SK-N-SH (cell line): ENCODE measurements around the gene PRR33. TPM values are rescaled to one million over a fixed set of nuclear protein-coding genes. Genes with fewer than 3 reads are reported as not detected.

ENCODE experiments used
- CTCF ChIA-PET: fragments of 300-600, 350-600 bp; formaldehyde crosslinking; extraction: SDS; loops from one replicate; lab custom pipeline; 2021; lab: Yijun Ruan, JAX
- POLR2A ChIA-PET: fragments of 350-600 bp; sonication (Branson Sonifier 250); formaldehyde crosslinking; extraction: SDS; loops from one replicate; lab custom pipeline; 2020; ENCODE audit warnings: antibody characterized with exemption, inconsistent platforms; lab: Yijun Ruan, JAX
- DNase-seq: peaks from one replicate; pipeline ENCODE4 v3.0.0; 2012
- H2AFZ ChIP-seq: fragments of 200-600 bp; sonication (generic); 2 replicates; pipeline ENCODE4 v1.8.1; 2016; ENCODE audit warnings: antibody characterized with exemption, mild to moderate bottlenecking, low read depth
- H3F3A ChIP-seq: fragments of 200-600 bp; sonication (generic); replicated peaks from 2 replicates; pipeline ENCODE3; 2016; ENCODE audit warnings: antibody characterized with exemption, mild to moderate bottlenecking; ENCODE audit not compliant: insufficient read depth
- H3K27ac ChIP-seq, 2 experiments: fragments of 200-500 bp in 1 of 2; fragments of 200-600 bp in 1 of 2; sonication (Bioruptor generic) in 1 of 2; sonication (generic), shearing (Covaris generic) in 1 of 2; 2 replicates each; pipeline versions ENCODE4 v1.5.1 to v1.6.1; 2014 to 2016; ENCODE audit warnings: low read depth in 2 of 2, inconsistent platforms in 1 of 2, low read length in 1 of 2, mild to moderate bottlenecking in 1 of 2, mixed read lengths in 1 of 2
- H3K27me3 ChIP-seq: fragments of 200-600 bp; sonication (generic), shearing (Covaris generic); 2 replicates; pipeline ENCODE4 v1.6.1; 2016; ENCODE audit warnings: mixed run types; ENCODE audit not compliant: insufficient read depth
- H3K36me3 ChIP-seq, 2 experiments: fragments of 200-500 bp in 1 of 2; fragments of 200-600 bp in 1 of 2; sonication (Bioruptor generic) in 1 of 2; sonication (generic) in 1 of 2; replicated peaks in 1 of 2; 2 replicates each; pipeline versions ENCODE3 to v1.5.1; 2014 to 2016; ENCODE audit warnings: low read length in 1 of 2, mild to moderate bottlenecking in 1 of 2; ENCODE audit not compliant: insufficient read depth in 2 of 2, control insufficient read depth in 1 of 2
- H3K4me1 ChIP-seq, 2 experiments: fragments of 200-500 bp in 1 of 2; fragments of 200-600 bp in 1 of 2; sonication (Bioruptor generic) in 1 of 2; sonication (generic), shearing (Covaris generic) in 1 of 2; 2 replicates each; pipeline versions ENCODE4 v1.5.1 to v1.6.1; 2014 to 2016; ENCODE audit warnings: low read depth in 1 of 2, low read length in 1 of 2, mixed run types in 1 of 2; ENCODE audit not compliant: insufficient read depth in 2 of 2, control insufficient read depth in 1 of 2
- H3K4me2 ChIP-seq: fragments of 200-600 bp; sonication (generic), shearing (Covaris generic); 2 replicates; pipeline ENCODE4 v1.6.1; 2017; ENCODE audit warnings: mixed run types
- H3K4me3 ChIP-seq, 2 experiments: fragments of 200-500 bp in 1 of 2; fragments of 200-600 bp in 1 of 2; sonication (Bioruptor generic) in 1 of 2; sonication (generic), shearing (Covaris generic) in 1 of 2; 2 replicates each; pipeline versions ENCODE4 v1.5.1 to v1.8.1; 2014 to 2016; ENCODE audit warnings: low read depth in 2 of 2, inconsistent platforms in 1 of 2, low read length in 1 of 2, mild to moderate bottlenecking in 1 of 2, mixed read lengths in 1 of 2, moderate library complexity in 1 of 2
- H3K79me2 ChIP-seq: fragments of 200-600 bp; sonication (generic); 2 replicates; pipeline ENCODE4 v1.8.1; 2017; ENCODE audit warnings: mild to moderate bottlenecking; ENCODE audit not compliant: insufficient read depth
- H3K9ac ChIP-seq: fragments of 200-600 bp; sonication (generic); 2 replicates; pipeline ENCODE4 v1.6.1; 2017; ENCODE audit warnings: mixed run types
- H3K9me2 ChIP-seq: fragments of 200-600 bp; sonication (generic); 2 replicates; pipeline ENCODE4 v1.6.1; 2017; ENCODE audit warnings: mixed run types
- H3K9me3 ChIP-seq: fragments of 200-600 bp; sonication (generic); 2 replicates; pipeline ENCODE4 v1.6.1; 2017; ENCODE audit warnings: mixed run types, mild to moderate bottlenecking, moderate library complexity
- H4K20me1 ChIP-seq: fragments of 200-600 bp; sonication (generic); 2 replicates; pipeline ENCODE4 v1.6.1; 2017; ENCODE audit warnings: mild to moderate bottlenecking, mixed run types; ENCODE audit not compliant: insufficient read depth
- CHD2 ChIP-seq: fragments of 150-350 bp; IDR thresholded peaks from 2 replicates; pipeline ENCODE4 v1.6.1; 2018; ENCODE audit warnings: low read length; ENCODE audit not compliant: partially characterized antibody
- ELF1 ChIP-seq: IDR thresholded peaks from 2 replicates; pipeline ENCODE4 v1.4.0; 2012
- EP300 ChIP-seq, 2 experiments: IDR thresholded peaks; 2 replicates each; pipeline versions ENCODE4 v1.4.0 to v1.6.1; 2012; ENCODE audit warnings: borderline replicate concordance in 1 of 2, low read depth in 1 of 2, low read length in 1 of 2
- EZH2phosphoT487 ChIP-seq: fragments of 200-600 bp; sonication (generic); IDR thresholded peaks from 2 replicates; pipeline ENCODE4 v1.6.1; 2017; ENCODE audit warnings: low read depth, mixed run types, mild to moderate bottlenecking, antibody characterized with exemption, moderate library complexity, borderline replicate concordance
- FOSL2 ChIP-seq: IDR thresholded peaks from 2 replicates; pipeline ENCODE4 v1.4.0; 2012; ENCODE audit warnings: low read depth, mild to moderate bottlenecking, moderate library complexity, borderline replicate concordance
- FOXJ3 ChIP-seq: sonication (generic); formaldehyde crosslinking; IDR thresholded peaks from 2 replicates; pipeline ENCODE4 v1.5.1; 2020; ENCODE audit warnings: mild to moderate bottlenecking, missing genetic modification reagents
- FOXM1 ChIP-seq: IDR thresholded peaks from 2 replicates; pipeline ENCODE4 v1.4.0; 2012; ENCODE audit warnings: low read depth, mild to moderate bottlenecking
- IRF3 ChIP-seq: fragments of 150-350 bp; IDR thresholded peaks from 2 replicates; pipeline ENCODE4 v1.6.1; 2016; ENCODE audit warnings: mild to moderate bottlenecking, low read depth, low read length
- MXI1 ChIP-seq: IDR thresholded peaks from 2 replicates; pipeline ENCODE4 v1.6.1; 2012; ENCODE audit warnings: mild to moderate bottlenecking, low read depth, low read length, improper control_type of control experiment
- NRF1 ChIP-seq: IDR thresholded peaks from 2 replicates; pipeline ENCODE4 v1.6.1; 2012; ENCODE audit warnings: low read depth, mild to moderate bottlenecking, low read length
- RAD21 ChIP-seq: IDR thresholded peaks from 2 replicates; pipeline ENCODE4 v1.6.1; 2012; ENCODE audit warnings: mild to moderate bottlenecking, low read length
- REST ChIP-seq: IDR thresholded peaks from 2 replicates; pipeline ENCODE4 v1.6.1; 2012; ENCODE audit warnings: mild to moderate bottlenecking, low read depth, low read length, moderate library complexity
- RFX5 ChIP-seq: IDR thresholded peaks from 2 replicates; pipeline ENCODE4 v1.6.1; 2012; ENCODE audit warnings: mild to moderate bottlenecking, improper control_type of control experiment, low read length
- RXRA ChIP-seq: IDR thresholded peaks from 2 replicates; pipeline ENCODE4 v1.4.0; 2012; ENCODE audit warnings: low read depth, mild to moderate bottlenecking, borderline replicate concordance
- SIN3A ChIP-seq: IDR thresholded peaks from 2 replicates; pipeline ENCODE4 v1.6.1; 2012; ENCODE audit warnings: low read depth, mild to moderate bottlenecking, low read length, moderate library complexity, borderline replicate concordance
- USF1 ChIP-seq: IDR thresholded peaks from 2 replicates; pipeline ENCODE4 v1.4.0; 2012; ENCODE audit warnings: low read depth, borderline replicate concordance
- WGBS: methylation state at CpG from one replicate; pipeline ENCODE4 v1.1.6; 2017; ENCODE audit warnings: low lambda C conversion rate; 5-methylcytosine and 5-hydroxymethylcytosine counted together
- polyA plus RNA-seq, 3 experiments: library from polyadenylated mRNA; depleted of rRNA; stranded (reverse); fragments of >200 nt; gene quantifications; 2 replicates each; pipeline ENCODE4 v1.2.3, GENCODE V29; 2012
- TF ChIP-seq, protein P1 (sequence below): IDR thresholded peaks from 2 replicates; pipeline ENCODE4; 2012
- TF ChIP-seq, protein P2 (sequence below): IDR thresholded peaks from 2 replicates; pipeline ENCODE4 v1.4.0; 2012; ENCODE audit warnings: low read depth, borderline replicate concordance

PRR33 gene
- polyA plus RNA-seq, 1 of the 3 experiments (the other 2 are of a cell fraction) = not detected

DNA sequence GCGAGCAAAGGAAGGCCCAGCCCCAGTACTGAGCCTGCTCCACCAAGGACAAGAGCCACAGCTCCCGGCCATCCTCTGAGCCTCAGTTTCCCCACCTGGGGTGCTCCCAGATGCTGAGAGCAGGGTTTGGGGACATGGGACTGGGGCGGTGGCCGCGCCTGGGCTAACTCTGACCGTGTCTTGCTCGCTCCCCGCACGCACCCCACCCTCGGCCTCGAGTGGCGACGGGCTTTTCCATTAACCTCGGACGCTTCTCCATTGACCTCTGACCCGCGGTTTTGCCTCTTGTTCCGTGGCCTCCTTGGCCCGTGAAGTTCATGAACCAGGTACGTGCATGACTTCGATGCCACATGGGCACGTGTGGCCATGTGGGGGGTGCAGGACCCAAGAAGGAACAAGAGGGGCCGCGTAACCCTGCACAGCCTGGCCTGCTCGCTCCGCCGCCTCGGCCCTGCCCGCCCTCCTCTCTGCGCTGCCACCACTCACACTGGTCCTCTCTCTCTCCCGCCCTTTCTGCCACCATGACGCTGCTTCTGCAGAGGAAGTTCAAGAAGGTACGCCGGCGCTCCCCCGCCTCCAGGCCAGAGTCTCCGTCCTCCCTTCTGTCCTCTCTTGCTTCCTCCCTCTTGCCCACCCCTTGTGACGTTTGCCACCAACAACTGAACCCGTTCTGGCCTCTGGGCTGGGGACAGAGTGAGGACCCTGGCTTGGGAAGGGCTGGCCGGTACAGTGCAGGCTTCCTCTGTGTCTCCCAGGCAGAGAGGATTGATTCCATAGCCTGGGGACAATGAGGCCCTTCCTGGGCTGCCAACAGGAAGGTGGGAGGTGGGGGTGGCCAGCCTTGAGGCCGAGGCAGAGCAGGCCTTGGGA is 34.7 kb upstream of the PRR33 start (continued):
- TF ChIP-seq IRF3 (no peak), RAD21 (no peak), RFX5 (no peak), SIN3A (no peak), EZH2phosphoT487 (no peak), FOXM1 (no peak)

DNA sequence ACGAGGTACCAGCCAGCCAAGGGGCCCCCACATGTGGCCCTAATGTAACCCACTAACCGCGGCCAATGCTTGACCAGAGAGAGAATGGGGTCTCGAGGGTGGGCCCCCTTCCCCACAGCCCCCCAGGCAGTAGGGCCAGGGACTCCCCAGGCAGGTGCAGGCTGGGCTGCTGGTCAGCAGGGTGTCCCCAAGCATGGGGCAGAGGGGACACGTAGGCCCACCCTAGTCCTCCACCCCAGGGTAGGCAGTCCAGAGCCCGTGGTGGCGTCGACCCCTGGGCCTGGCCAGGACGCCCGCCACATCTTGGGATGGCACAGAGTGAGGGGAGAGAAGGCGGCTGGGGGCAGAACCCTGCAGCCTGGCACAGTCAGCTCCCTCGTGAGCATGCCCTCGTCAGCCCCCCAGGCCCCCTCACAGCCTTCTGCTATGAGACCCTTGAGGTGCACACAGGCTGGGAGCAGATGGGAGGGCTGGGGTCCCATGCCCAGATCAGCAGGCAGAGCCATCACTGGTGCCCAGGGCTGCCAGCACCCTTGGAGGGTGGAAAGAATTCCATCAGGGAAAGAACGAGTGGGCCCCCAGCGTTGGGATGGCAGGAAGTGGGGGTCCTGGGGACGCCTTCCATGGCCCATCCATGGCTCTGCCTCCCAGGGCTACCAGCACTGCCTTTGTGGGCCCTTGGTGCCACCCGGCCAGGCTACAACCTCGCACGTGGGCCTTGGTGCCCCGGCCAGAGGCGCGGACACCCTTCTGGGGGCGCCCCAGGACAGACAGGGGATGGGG is 33.9 kb upstream of the PRR33 start:
- 54% methylated on average over 13 of the region's 23 CpGs for WGBS
- peaks cover 0 to 15% of the 10 kb centered on the region in 2 experiments; a peak in 1 of 4 replicates for H3K4me1 ChIP-seq
- TF ChIP-seq FOXM1 (no peak), NRF1 (no peak), EP300 (IDR thresholded peaks at IDR 0.05; ENCODE audit: borderline replicate concordance in 1 of 2, low read depth in 1 of 2, low read length in 1 of 2) (no peak), ELF1 (no peak), FOSL2 (no peak), RAD21 (no peak), FOXJ3 (CRISPR knock-in tag) (no peak), USF1 (no peak), RXRA (no peak), MXI1 (no peak), REST (no peak), CHD2 (no peak)
- TF ChIP-seq, protein P1, sequence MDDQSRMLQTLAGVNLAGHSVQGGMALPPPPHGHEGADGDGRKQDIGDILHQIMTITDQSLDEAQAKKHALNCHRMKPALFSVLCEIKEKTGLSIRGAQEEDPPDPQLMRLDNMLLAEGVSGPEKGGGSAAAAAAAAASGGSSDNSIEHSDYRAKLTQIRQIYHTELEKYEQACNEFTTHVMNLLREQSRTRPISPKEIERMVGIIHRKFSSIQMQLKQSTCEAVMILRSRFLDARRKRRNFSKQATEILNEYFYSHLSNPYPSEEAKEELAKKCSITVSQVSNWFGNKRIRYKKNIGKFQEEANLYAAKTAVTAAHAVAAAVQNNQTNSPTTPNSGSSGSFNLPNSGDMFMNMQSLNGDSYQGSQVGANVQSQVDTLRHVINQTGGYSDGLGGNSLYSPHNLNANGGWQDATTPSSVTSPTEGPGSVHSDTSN = no peak
- TF ChIP-seq, protein P2, sequence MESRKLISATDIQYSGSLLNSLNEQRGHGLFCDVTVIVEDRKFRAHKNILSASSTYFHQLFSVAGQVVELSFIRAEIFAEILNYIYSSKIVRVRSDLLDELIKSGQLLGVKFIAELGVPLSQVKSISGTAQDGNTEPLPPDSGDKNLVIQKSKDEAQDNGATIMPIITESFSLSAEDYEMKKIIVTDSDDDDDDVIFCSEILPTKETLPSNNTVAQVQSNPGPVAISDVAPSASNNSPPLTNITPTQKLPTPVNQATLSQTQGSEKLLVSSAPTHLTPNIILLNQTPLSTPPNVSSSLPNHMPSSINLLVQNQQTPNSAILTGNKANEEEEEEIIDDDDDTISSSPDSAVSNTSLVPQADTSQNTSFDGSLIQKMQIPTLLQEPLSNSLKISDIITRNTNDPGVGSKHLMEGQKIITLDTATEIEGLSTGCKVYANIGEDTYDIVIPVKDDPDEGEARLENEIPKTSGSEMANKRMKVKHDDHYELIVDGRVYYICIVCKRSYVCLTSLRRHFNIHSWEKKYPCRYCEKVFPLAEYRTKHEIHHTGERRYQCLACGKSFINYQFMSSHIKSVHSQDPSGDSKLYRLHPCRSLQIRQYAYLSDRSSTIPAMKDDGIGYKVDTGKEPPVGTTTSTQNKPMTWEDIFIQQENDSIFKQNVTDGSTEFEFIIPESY = no peak

More for the DNA sequence above, 33.9 kb upstream of the PRR33 start:
- Histone ChIP-seq H3K4me2 (no peak overlapping the region), H3K27ac (no peak overlapping the region), H3F3A (no peaks in the 10 kb centered on the region), H3K27me3 (no peaks in the 10 kb centered on the region), H3K4me3 (no peak overlapping the region), H3K36me3 (no peaks in the 10 kb centered on the region), H3K9me2 (no peaks in the 10 kb centered on the region), H3K79me2 (no peaks in the 10 kb centered on the region), H2AFZ (no peak overlapping the region), H3K9ac (no peak overlapping the region), H4K20me1 (no peaks in the 10 kb centered on the region), H3K9me3 (no peaks in the 10 kb centered on the region)
- ChIA-PET POLR2A (no interaction called here), CTCF (interaction anchor here (5.1 kb wide), 1 partner anchor 43 kb away, joined by 40 read pairs; no protein-coding TSS in a partner anchor)
- peak; percentile 36 for DNase-seq
